Stimulated activated CD4-positive, alpha-beta T cell treated with anti-CD3 and anti-CD28 coated beads, Interleukin-4, amount 100 ng/mL, for 48 hours (primary cell): ENCODE results near the gene AQP9.
"Not testable (repeated sequence)": the region's sequence is repeated elsewhere in the genome, so short reads cannot be mapped to it uniquely, and the experiment has no call there.

ENCODE experiments used
- DNase-seq, 2 donors: peaks; one replicate each; pipeline ENCODE4 v3.0.0-alpha.2; 2020; ENCODE audit warnings: low read depth in 2 of 2

AQP9 gene

DNA sequence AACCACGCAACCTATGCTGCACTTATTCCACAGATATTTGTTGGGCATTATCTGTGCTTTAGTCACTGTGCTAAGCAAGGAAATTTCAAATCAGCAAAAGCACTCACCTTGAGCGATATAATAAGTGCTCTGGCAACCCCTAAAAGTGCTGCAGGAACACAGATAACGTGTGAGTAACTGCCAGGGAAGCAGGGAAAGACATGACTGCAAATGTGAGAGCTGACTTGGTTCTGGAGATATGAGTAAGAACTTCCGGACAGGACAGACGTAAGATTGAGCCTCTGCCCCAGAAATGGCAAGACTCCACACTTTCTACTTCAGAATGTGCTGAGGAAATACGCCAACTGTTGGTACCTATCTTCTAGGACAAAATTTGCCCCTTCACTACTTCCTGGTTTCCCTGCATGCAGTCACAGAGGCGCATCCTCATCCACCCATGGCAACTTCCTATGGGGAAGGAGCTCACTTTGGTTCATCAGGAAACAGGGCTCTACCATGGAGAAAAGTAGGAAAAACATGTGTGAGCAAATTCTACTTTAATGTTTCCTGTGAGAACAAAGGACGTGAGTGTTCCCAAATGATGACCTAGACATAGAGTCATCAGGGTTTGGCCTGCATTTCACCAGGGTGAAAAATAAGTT, 41.7 kb downstream of the AQP9 start:
- DNase-seq: no peak

DNA sequence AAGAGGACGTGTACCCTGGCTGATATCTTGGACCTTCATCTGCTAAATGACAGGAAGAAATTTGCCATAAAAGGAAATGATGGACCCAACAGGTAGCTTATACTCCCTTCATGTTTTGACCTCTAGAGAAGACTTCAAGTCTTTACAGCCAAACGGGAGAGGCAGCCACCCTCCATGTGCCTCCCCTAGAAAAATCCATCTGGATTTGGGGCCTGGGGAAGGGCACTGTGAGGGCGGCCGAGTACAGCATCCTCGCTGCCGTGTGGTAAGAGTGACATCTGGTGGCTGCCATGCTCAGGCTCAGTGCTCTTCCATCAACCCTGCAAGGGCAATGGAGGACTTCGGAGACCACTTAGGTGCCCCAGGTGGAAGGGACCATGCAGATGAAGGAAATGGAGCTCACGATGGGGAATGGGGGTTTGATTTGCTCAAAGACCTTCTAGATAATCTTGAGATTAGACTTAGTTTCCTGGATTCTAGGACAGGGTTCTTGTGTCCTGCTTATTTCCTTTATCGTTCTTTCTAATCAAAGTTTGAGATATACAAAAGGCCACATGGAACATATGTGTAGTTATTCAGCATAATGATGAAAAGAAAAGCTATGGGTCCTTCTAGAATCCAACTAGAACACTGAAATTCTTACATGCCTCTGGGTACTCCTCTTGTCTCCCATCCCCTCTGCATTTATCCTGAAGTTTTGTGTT, 44.4 kb downstream of the AQP9 start:
- DNase-seq: peak; percentile 16 to 27

DNA sequence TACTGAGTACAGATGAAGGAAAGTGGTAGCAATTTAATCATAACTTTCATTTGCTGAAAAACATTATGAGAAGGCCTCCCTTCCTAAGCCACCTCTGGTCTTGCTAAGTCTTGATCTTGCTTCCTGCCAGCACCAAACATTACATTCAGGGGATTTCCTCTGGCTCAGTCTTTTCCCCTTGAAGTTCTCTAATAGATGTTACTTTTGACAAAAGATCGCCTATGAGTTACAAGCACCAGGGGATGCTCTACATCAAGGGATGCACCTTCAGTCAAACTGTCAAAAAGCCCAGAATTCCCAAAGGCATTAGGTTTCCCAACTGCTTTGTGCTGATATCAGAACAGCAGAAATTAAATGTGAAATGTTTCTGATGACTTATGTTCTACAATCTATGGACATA, 47.3 kb downstream of the AQP9 start:
- DNase-seq: no peak

DNA sequence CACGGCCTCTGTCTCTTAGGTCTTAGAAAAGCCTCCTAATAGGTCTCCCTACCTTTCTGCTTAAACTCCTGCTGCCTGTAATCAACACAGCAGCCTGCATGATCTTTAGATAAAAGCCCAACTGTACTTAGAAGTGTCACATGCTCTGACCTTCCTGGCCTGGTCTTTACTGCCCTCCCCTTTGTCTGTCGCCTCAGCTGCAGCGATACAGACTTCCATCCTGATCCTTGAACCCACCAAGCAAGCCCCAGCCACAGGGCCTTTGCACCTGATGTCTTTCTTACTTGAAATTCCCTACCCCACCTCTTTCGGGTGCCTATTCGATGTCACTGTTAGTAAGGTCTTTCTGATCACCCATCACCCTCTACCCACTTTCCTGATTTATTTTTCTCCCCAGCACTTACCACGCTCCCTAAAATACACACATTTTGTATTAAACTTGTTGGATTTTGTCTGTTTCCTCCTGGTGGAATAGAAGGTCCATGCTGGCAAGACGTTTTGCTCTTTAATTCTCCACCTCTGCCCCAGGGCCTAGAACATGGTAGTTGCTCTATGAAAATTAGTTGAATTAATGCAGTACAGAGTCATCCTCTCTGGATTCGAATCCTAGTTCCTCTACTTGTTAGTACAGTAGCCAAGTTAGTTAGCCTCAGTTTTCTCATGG, 51.1 kb downstream of the AQP9 start:
- no peak for DNase-seq

DNA sequence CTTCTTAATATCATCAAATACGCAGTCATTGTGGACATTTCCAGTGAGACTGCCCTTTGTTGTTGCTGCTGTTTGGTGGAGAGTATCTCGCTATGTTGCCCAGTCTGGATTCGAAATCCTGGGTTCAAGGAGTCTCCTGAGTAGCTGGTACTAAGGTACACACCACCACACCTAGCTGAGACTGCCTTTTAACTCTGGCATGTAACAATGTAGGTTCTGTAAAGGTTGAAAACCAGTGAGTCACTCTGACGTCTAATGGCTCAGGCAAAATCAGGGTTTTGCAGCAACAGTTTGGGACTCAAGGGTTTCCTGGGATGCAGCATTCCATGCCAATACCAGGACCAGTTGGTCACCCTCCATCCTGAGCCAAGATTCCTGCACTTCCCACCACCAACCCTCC, 52.2 kb downstream of the AQP9 start:
- DNase-seq: no peak

DNA sequence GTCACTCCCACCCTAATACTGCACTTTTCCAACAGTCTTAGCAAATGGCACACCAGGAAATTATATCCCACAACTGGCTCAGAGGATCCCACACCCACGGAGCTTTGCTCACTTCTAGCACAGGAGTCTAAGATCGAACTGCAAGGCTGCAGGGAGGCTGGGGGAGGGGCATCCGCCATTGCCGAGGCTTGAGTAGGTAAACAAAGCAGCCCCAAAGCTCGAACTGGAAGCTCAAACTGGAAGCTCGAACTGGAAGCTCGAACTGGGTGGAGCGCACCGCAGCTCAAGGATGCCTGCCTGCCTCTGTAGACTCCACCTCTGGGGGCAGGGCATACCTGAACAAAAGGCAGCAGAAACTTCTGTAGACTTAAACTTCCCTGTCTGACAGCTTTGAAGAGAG, 55.5 kb downstream of the AQP9 start:
- not testable (repeated sequence) for DNase-seq

DNA sequence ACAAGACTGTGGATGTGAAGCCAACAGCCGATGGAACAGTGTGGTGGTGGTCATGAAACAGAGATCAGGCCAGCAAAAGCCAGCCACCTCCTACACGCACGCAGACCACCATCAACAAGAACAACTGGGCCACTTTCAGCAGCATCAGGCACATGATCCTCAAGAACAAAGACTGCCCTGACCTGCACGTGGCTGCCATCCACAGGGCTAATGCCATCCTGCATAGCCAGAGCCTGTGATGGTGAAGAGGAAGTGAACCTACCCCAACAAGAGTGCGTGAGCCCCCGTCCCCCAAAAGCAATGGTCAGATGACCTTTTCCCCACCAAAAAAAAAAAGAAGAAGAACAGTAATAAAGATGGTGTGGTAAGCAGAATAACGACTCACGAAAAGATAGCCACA, 62.6 kb downstream of the AQP9 start:
- DNase-seq: no peak

DNA sequence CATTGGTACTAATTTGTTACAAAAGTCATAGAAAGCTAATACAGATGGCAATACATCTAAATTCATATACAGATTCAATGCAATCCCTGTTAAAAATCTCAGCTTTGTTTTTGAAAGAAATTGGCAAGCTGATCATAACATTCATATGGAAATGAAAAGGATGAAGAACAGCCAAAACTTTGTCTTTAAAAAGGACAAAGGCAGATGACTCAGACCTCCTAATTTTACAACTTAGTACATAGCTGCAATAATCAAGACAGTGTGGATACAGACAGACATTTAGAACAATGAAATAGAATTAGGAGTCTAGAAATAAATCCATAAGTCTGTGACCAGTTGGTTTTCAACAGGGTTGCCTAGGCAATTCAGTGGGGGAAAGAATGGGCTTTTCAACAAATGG, 63.3 kb downstream of the AQP9 start:
- no peak for DNase-seq

DNA sequence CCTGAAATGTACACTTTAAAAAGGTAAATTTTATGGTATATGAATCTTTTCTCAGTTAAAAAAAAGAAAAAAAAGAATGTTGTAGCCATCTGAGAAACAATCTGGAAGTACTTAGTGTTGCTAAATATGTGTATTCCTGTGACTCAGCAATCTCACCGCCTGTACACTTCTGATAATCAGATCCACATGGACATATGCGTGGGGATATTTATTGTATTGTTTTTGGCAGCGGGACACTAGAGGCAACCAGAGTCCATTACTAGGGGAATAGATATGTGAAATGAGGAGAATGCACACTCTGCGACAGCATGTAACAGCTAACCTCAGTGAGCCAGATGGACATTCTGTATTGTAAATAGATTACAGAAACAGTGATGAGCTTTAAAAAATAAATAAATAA, 65.4 kb downstream of the AQP9 start:
- DNase-seq: no peak

DNA sequence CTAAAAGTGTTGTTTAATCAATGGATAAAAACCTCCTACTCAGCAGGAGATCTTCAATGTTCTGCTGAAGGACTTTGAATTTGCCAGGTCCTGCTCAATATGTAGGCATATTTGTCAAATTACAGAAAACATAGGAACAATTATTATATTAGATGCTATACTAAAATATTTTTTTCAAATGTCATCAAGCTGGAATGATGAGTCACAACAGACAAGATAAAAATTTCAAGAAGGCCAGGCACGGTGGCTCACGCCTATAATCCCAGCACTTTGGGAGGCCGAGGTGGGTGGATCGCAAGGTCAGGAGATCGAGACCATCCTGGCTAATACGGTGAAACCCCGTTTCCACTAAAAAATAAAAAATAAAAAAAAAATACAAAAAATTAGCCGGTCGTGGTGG, 68.0 kb downstream of the AQP9 start:
- DNase-seq: no peak

DNA sequence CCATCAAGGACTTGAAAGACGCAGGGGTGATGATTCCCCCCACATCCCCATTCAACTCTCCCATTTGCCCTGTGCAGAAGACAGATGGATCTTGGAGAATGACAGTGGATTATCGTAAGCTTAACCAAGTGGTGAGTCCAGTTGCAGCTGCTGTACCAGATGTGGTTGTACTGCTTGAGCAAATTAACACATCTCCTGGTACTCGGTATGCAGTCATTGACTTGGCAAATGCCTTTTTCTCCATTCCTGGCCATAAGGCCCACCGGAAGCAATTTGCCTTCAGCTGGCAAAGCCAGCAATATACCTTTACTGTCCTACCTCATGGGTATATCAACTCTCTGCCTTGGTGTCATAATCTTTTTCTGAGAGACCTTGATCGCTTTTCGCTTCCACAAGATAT, 70.0 kb downstream of the AQP9 start:
- not testable (repeated sequence) for DNase-seq

DNA sequence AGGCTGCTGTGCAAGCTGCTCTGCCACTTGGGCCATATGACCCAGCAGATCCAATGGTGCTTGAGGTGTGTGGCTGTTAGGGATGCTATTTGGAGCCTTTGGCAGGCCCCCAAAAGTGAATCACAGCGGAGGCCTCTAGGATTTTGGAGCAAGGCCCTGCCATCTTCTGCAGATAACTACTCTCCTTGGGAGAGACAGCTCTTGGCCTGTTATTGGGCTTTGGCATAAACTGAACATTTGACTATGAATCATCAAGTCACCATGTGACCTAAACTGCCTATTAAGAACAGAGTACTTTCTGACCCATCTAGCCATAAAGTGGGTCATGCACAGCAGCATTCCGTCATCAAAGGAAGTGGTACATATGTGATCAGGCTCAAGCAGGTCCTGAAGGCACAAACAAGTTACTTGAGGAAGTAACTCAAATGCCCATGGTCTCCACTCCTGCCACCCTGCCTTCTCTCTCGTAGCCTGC, 70.9 kb downstream of the AQP9 start:
- not testable (repeated sequence) for DNase-seq

DNA sequence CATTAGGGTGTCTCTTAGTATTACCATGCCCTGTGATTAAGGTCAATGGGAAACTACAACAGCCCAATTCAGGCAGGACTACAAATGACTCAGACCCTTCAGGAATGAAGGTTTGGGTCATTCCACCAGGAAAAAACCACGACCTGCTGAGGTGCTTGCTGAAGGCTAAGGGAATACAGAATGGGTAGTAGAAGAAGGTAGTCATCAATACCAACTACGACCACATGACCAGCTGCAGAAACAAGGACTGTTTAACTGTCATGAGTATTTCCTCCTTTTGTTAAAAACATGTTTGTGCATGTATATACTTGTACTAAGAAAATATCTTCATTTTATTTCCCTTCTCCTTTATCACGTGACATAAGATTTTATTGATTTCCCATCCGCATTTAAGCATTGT, 71.8 kb downstream of the AQP9 start:
- DNase-seq: not testable (repeated sequence)

DNA sequence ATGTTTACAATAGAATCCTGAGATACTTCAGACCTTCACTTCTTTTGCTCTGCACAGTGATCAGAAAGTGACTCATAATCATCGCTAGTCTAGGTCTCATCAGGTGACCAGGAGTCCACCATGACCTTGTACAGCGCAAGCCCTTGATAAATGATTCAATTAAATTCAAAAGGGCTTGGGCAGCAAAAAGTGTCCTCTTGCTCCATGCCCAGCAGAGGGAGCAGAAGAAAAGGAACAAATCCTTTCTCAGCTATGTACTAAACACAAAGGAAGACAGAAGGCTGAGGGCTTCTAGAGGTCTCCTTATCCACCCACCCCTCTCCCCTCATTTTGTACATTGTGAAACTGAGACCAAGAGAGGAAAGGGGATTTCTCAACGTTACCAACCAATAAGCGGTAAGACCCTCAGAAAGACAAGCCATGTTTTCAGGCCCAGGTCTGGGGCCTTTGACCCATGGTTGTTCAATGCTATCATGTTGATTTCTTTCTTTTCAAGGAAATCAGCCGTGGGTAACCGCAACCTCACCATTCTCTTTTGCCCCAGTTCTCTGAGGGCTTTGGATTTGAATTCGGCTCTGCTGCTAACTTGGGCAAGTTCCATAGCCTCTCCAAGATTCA, 74.8 kb downstream of the AQP9 start:
- DNase-seq: no peak

DNA sequence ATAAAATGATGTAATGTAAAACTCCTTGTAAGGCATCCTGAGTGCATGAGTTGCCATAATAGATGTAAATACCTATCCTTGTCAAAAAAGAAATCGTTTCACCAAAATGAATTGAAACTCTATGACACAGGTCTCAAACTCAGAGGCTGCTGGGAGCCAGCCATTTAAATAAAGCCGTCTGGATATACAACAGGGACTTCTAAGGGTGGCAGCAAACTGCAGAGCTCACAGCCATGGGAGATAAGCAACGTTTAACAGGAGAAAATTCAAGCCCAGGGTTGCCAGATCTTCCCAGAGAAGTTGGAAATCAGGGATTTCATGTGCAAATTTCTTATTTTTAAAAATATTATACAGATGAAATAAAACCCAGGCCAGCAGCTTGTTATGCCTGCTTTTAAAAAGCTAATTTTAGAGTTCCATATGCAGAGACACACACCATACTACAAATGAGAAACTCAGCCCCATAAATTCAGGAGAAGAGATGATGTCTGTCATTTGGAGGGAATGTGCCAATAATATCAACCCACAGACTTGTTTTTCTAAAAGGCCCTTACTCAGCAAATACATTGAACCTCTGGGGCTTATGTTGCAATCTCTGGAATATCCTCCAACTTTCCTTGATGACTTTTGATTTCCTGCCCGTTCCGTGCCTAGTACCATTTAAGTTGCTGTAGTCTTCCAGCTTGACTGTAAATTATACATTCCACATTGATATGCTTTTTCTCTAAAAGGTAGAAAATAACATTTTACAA, 75.6 kb downstream of the AQP9 start:
- no peak for DNase-seq

DNA sequence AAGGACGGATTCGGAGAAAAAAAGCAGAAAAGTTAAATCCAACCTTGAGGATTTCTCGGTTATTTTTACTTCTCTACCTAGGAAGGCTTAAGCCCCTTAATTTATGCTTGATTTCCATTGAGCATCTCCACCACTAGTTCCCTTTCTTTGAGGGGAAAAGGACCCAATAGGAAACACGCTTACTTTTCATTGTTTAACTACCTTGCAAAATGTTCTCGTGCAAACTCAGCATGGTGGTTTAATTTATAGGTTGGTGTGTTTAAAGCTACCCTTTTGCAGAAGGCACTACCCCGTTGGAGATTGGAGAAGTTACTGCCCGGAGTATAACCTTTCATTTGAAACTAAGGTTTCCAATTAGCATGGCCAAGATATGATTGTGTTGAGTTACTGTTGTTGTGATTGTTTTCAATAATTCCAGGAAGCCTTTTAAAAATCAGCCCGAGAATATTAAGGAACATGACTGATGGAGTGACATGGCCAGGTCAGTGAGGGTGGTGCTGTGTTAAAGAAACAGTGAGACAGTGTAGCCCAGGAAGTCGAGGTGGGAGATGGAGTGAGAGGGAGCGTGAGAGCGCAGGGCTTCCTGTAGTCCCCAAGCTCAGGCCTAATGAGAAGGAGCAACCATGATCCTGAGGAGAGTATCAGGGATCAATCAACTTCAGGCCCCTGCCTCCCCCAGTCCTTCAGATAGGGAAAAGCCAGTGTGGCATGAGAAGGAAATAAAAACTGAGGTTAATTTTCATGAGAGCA, 76.6 kb downstream of the AQP9 start:
- DNase-seq: no peak

DNA sequence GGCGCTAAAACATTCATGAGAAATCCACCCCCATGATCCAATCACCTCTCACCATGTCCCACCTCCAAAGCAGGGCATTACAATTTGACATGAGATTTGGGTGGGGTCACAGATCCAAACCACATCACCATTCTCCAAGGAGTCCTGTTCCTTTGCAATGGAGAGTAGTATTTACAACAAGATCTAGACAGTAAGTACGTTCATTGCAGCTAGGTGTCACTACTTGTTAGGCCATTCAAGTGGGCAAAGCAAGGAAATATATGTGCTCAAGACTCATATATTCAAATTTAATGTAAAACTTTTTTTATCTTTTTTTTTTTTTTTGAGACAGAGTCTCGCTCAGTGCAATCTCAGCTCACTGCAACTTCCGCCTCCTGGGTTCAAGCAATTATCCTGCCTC, 79.3 kb downstream of the AQP9 start:
- no peak for DNase-seq

DNA sequence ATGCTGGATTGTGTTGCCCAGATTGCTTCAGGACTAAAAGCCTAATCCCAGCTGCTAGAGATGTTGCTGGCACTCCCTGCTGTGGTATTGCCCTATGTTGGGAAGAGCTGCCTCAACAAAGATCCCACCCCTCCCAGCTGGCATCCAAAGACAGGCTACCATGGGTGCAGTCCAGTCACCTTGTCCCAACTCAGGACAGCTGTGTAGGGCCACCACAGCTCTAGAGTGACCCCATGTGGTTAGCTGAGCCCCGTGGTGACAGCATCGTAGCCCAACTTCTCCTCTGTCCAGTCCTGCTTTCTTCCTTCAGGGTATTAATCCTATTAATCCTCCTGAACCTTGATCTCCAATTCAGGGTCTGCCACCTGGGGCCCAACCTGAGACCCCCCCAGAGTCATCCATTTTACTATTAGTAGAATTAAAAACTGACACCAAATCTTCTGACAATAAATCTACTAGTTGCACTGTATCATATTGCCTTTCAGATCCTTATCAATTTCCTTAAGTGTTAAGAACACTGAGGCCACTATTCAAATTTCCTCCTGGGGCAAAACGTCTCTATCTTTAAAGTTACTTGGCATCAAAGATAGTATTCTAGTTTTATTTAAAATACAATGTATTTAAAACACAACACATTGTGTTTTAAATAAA, 83.5 kb downstream of the AQP9 start:
- no peak for DNase-seq

DNA sequence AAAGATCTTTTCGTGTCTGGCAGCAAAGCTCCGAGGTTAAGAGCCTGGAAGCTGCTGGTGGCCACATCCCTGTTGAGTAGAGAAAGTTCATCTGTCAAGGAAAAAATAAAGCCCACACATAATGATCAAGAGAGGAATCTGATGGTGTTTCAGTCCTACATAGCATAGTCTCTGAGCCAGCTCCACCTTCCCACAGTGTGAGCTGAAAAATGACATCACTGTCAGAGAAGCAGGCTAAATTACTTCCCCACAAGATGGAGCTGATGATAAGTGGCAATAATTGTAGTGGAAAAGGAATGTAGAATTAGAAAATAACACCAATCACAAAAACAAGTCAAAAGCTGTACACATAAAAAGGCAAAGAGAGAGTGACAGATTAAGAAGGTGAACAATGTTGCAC, 84.5 kb downstream of the AQP9 start:
- DNase-seq: no peak

DNA sequence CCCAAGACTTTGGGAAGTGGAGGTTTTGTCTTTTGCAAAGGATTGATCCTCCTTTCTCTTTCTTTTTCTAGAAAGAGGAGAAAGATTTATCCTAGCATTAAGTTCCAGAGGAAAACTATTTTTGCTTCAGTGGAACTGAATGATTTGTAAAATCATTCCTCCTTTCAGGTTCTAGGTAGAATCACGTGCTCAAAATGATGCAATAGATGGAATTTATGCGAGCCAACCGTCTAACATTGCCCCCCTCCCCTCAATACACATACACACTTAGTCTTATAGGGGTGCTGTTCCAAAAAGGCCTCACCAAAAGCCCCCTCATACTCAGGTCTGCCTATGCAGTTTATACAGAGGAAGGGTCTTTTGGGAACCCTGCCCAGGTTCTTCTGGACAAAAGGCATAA, 85.3 kb downstream of the AQP9 start:
- DNase-seq: no peak

DNA sequence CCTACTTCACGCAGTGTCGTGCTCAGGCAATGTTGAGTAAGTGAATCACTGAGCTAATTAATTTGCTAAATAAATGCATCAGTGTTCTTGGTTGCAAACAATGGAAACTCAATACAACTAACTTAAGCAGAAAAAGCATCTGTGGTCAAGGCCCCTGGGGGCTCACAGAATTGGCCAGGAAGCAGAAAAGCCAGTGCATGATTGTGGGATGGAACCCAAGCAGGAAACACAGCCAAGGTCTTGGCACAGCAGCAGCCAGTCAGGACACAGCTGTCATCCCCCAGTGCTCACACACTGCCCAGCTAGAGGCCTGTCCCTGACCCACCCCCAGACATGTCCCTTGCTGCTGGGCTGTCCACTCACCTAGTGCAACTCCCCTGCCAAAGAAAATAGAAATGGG, 85.9 kb downstream of the AQP9 start:
- DNase-seq: no peak
